ENCODE measurements around the gene BANF1.
A peak's percentile ranks its signal among the peaks of the same experiment; 100 is the strongest.

Gene BANF1

DNA sequence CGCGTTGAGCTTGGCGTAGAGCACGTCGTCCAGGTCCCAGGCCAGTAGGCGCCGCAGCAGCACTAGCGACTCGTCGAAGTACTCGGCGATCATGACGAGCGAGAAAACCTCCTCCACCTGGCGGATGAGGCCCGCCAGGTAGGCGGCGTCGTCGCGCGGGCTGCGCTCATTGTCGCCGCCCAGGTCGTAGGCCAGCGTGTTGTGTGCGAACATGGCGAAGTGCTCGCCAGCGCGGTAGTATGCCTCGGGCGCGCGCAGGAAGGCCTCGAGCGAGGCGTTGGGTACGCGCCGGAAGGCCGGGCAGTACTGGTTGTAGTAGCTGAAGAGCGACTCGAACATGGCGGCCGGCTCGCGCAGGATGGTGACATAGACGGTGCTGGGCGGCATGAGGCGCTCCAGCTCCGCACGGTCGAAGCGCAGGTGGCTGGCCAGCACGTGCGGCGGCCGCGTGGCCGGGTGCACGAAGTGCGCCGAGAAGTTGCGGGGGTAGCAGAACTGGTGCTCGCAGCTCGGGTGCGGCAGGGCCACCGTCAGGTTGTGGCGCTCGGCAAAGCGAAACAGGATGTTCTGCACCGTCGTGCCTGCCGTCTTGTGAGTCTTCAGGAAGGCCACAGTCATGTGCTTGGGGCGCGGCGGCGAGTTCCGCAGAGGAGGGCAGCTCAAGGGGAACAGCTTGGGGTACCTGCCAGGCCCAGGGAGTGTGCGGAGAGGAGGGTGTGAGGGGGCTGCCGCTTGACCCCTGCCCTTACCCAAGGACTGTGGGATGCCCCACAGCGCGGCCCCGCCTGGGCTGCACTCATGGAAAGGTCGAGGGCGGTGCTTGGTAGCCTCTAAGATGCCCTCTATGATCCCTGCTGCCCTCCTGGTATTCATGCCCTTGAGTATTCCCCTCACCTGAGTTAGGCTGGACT is 40.9 kb downstream of the BANF1 start:
- TF ChIP-seq, protein P1, sequence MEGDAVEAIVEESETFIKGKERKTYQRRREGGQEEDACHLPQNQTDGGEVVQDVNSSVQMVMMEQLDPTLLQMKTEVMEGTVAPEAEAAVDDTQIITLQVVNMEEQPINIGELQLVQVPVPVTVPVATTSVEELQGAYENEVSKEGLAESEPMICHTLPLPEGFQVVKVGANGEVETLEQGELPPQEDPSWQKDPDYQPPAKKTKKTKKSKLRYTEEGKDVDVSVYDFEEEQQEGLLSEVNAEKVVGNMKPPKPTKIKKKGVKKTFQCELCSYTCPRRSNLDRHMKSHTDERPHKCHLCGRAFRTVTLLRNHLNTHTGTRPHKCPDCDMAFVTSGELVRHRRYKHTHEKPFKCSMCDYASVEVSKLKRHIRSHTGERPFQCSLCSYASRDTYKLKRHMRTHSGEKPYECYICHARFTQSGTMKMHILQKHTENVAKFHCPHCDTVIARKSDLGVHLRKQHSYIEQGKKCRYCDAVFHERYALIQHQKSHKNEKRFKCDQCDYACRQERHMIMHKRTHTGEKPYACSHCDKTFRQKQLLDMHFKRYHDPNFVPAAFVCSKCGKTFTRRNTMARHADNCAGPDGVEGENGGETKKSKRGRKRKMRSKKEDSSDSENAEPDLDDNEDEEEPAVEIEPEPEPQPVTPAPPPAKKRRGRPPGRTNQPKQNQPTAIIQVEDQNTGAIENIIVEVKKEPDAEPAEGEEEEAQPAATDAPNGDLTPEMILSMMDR (IDR thresholded peaks at IDR 0.05) = no peak

DNA sequence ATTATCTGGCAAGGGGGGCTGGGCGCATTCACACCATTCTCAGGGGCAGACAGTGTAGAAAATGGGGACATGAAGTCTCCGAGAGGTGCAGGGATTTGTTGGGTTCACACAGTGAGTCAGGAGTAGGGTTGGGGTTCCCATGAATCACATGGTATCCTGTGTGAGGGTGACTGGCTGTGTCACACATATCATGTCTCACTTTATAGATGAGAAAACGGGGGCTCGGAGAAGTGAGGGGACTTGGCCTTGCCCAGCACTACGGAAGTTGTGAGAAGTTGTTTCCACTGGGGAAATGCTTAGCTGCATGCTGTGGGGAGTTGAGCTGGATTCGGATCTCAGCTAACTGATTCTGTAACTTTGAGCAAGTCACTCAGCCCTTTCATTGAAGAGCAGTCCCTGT is 42.5 kb downstream of the BANF1 start:
- TF ChIP-seq, protein P1 (IDR thresholded peaks at IDR 0.05) = no peak

DNA sequence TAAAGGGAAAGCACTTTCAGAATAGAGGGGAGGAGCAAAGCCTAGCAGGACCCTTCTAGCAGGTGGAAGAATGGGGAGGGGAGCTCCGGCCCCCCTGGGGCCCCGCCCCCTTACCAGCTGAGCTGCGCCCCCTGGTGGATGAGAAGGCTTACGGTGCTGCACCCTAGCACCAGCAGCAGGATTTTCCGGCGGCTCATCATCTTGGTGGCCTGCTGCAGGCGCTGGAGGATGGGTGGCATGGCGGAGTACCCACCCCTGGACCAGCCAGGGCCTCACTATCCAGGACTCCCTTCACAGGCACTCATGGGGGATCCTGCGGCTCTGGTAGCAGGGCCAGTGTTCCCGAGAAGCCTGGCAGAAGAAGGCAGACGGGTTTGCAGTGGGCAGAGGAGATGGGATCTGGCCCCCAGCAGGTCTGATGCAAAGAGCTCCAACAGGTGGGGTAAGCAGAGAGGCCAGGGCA is 42.9 kb downstream of the BANF1 start:
- TF ChIP-seq, protein P1 (IDR thresholded peaks at IDR 0.05) = peak; percentile 97

DNA sequence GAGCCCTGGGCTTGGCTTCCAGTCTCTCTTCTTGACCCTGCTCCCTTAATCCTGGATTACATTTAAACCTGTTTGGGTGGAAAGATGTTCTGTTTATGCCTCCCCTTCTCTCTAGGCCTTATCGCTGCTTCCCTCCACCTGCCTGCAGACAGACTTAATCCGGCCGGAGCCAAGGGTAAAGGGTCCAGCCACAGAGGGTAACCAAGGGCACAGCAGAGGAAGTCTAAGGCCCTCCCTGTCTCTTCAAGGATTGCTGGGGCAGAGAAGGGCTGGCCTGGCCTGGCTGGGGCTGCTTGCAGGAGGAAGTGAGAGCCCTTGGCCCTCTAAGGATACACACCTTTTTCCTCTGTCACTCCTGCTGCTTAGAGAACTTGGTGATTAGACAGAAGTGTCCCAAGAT is 44.6 kb downstream of the BANF1 start:
- TF ChIP-seq, protein P1 (IDR thresholded peaks at IDR 0.05) = no peak

DNA sequence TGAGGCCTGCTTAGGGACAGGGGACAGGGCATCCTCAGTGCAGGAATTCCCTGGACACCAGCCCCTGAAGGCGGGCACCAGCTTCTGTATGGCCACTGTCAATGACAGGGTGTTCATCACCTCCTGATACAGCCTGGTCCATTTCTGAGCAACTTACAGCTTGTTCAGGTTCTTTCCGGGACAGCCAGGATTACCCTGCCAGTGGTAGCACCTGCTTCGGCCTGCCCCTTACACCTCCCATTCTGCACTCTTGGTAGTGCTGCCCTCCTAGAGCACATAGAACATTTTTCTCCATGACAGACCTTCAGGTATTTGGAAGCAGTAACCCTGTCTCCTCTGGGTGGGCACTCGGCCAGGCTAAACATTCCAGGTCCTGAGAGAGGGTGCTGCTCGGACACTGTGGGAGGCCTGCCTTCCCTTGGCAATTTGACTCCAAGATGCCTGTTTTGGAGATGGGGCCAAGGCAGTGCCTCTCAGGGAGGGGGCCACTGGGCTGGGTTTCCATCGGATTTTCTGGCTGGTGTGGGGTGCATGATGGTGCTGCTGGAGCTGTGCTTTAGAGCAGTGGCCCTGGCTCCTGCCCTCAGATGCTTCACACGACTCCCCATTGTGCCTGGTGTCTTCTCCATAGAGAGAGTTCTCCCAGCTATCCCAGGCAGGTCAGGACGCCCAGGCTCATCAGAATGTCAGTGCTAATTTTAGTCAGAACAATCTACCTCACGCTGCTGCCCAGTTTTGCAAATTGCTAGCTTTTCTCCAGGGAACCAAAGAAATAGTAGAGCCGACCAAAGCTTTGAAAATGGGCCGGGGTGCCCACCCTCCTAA is 45.5 kb downstream of the BANF1 start:
- TF ChIP-seq, protein P1 (IDR thresholded peaks at IDR 0.05) = no peak

DNA sequence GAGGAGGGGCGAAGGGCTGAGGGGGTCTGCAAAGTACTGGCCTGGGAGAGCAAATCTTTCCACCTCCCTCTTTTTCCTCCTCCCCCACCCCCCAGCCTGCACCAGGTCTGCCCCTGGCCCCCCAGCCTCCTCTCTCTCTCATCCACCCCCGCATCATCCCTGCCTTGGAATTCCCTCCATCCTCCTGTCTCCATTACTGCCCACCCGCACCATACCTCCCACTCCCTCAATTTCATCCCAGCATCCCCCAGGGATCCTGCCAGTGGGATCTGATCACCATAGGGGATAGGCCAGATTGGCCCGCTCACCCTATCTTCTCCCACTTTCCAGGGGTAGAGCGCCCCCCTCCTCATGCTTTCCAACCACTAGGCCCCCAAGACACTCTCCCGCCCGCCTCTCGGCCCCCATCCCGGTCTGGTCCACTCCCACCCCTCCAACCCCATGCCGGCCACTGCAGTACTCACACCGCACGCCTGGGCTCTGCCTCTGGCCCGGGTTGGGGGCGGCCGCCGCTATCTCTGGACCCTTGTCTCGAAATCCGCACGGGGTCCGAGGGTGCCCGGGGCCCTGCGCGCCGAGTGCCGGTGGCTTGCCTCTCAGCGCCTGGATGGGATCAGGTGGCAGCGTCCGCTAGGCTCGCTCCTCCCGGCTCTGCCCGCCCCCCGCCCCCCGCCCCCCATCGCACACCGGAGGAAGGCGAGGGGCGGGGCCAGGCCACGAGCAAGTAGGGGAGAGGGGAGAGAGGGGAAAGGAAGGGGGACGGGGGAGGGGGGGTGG is 46.4 kb downstream of the BANF1 start, which contains the start of gene GAL3ST3:
Gene GAL3ST3 (minus strand): TSS at position 615 of the 777 bp plus-strand sequence. CDS start 3,746 bp downstream, outside the sequence.
- TF ChIP-seq, protein P1 (IDR thresholded peaks at IDR 0.05) = no peak

All from LNCAP (cell line).